Esophagus muscularis mucosa (tissue), 4 donors: ENCODE results near the gene ACD. TPM values are rescaled to one million over a fixed set of nuclear protein-coding genes. Genes with fewer than 3 reads are reported as not detected.

Experiments
- DNase-seq: peaks from one replicate; pipeline ENCODE4 v3.0.0-alpha.2; 2017; ENCODE audit errors: extremely low spot score
- H3K27ac ChIP-seq, 4 donors: fragments of 200-600 bp; sonication (generic); replicated peaks in 1 of 4; 1 replicate in 3 of 4; 2 replicates in 1 of 4; pipeline ENCODE4 v1.5.1; 2016 to 2019; ENCODE audit warnings: mild to moderate bottlenecking in 1 of 4
- H3K27me3 ChIP-seq, 4 donors: fragments of 200-600 bp; sonication (generic); one replicate each; pipeline versions ENCODE4 v1.5.1 to v1.6.0; 2016 to 2019
- H3K36me3 ChIP-seq, 4 donors: fragments of 200-600 bp; sonication (generic); one replicate each; pipeline ENCODE4 v1.5.1; 2016 to 2019
- H3K4me1 ChIP-seq, 4 donors: fragments of 200-600 bp; sonication (generic); one replicate each; pipeline ENCODE4 v1.5.1; 2016 to 2019
- H3K4me3 ChIP-seq, 4 donors: fragments of 200-600 bp; sonication (generic); 1 replicate in 2 of 4; 2 replicates in 2 of 4; pipeline ENCODE4 v1.5.1; 2016 to 2019; ENCODE audit warnings: mild to moderate bottlenecking in 4 of 4, moderate library complexity in 1 of 4
- H3K9me3 ChIP-seq, 4 donors: fragments of 200-600 bp; sonication (generic); 1 replicate in 3 of 4; 2 replicates in 1 of 4; pipeline ENCODE4 v1.5.1; 2016 to 2019
- EP300 ChIP-seq: sonication (generic); formaldehyde crosslinking; IDR thresholded peaks from one replicate; pipeline ENCODE4 v1.6.1; 2017; ENCODE audit warnings: antibody characterized with exemption
- POLR2A ChIP-seq: fragments of 450-650 bp; IDR thresholded peaks from one replicate; pipeline ENCODE4 v1.6.1; 2017; ENCODE audit warnings: antibody characterized with exemption, moderate library complexity, mild to moderate bottlenecking, low read depth
- POLR2AphosphoS5 ChIP-seq, 2 donors: sonication (generic); formaldehyde crosslinking; IDR thresholded peaks; one replicate each; pipeline ENCODE4 v1.6.1; 2017; ENCODE audit warnings: antibody characterized with exemption in 2 of 2
- WGBS: methylation state at CpG from one replicate; pipeline ENCODE4 v1.1.5; 2018; 5-methylcytosine and 5-hydroxymethylcytosine counted together
- intact Hi-C: fragments of 100-400 bp; cut with DNase I; formaldehyde crosslinking; loops from one replicate; pipeline ENCODE4 v1.15.1; 2023
- total RNA-seq, 4 donors: library from RNA; depleted of rRNA; stranded (reverse); fragments of >200 nt; gene quantifications; one replicate each; pipeline versions ENCODE4 v1.1.0 to v1.2.1, GENCODE V29; 2016
- TF ChIP-seq, protein P1 (sequence below), 3 experiments: fragments of 200-600 bp in 2 of 3; fragments of 450-650 bp in 1 of 3; sonication (generic) in 2 of 3; IDR thresholded peaks; one replicate each; pipeline ENCODE4 v1.5.1; 2017 to 2019; ENCODE audit warnings: antibody characterized with exemption in 3 of 3, mild to moderate bottlenecking in 2 of 3, moderate library complexity in 1 of 3

ACD gene
- total RNA-seq, 4 donors from 2014 or later = 22.0 to 31.6 (median 29.3) TPM

- no peak for DNase-seq
- TF ChIP-seq, protein P1, sequence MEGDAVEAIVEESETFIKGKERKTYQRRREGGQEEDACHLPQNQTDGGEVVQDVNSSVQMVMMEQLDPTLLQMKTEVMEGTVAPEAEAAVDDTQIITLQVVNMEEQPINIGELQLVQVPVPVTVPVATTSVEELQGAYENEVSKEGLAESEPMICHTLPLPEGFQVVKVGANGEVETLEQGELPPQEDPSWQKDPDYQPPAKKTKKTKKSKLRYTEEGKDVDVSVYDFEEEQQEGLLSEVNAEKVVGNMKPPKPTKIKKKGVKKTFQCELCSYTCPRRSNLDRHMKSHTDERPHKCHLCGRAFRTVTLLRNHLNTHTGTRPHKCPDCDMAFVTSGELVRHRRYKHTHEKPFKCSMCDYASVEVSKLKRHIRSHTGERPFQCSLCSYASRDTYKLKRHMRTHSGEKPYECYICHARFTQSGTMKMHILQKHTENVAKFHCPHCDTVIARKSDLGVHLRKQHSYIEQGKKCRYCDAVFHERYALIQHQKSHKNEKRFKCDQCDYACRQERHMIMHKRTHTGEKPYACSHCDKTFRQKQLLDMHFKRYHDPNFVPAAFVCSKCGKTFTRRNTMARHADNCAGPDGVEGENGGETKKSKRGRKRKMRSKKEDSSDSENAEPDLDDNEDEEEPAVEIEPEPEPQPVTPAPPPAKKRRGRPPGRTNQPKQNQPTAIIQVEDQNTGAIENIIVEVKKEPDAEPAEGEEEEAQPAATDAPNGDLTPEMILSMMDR (IDR thresholded peaks at IDR 0.05) = no peak
- no peak for TF ChIP-seq EP300
- Histone ChIP-seq H3K9me3 (peaks cover 0 to 2% (median 0%) of the 10 kb centered on the region in 4 donors), H3K27ac (no peak overlapping the region), H3K4me1 (peaks cover under 1 to 41% (median 35%) of the 10 kb centered on the region in 4 donors), H3K36me3 (no peaks in the 10 kb centered on the region), H3K27me3 (peaks cover 4 to 84% (median 55%) of the 10 kb centered on the region in 4 donors), H3K4me3 (no peak overlapping the region)
- intact Hi-C loops = no loop called here
- 86% methylated on average over 6 of the region's 13 CpGs for WGBS
These were observed 12.4 kb downstream of the ACD start for GRCh38 chr16:67647681-67648080.

DNA sequence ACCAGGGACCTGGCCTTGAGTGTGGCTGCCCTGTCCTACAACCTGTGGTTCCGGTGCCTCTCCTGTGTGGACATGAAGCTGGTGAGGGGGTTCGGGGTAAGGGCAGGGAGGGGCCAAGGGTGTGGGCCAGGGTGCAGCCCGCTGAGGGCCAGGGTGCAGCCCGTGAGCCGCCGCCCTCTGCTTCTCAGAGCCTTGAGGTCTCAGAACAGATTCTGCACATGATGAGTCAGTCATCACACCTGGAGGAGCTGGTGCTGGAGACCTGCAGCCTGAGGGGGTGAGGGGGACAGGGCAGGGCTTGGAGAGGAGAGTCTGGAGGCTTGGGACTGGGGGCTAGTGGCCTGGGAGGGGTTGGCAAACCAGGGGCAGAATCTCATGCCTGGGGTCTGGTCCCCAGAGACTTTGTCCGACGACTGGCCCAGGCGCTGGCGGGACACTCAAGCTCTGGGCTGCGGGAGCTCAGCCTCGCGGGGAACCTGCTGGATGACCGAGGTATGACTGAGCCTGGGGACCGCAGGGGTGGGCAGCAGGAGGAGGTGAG, 12.9 kb downstream of the ACD start:
- Histone ChIP-seq H3K27me3 (peaks cover 4 to 79% (median 51%) of the 10 kb centered on the region in 4 donors), H3K4me3 (no peak overlapping the region), H3K9me3 (peaks cover 0 to 4% (median 0%) of the 10 kb centered on the region in 4 donors), H3K4me1 (peaks cover 6 to 41% (median 36%) of the 10 kb centered on the region in 4 donors), H3K36me3 (no peaks in the 10 kb centered on the region), H3K27ac (no peak overlapping the region)
- DNase-seq = no peak
- TF ChIP-seq POLR2A = no peak
- no peak for TF ChIP-seq POLR2AphosphoS5 (IDR thresholded peaks at IDR 0.05)
- TF ChIP-seq EP300 = no peak
- TF ChIP-seq, protein P1 (IDR thresholded peaks at IDR 0.05) = no peak
- intact Hi-C loops = no loop called here
- WGBS = 90% methylated on average over 4 of the region's 15 CpGs

GRCh38 chr16:67645397-67646121, 14.5 kb downstream of the ACD start:
- no peak for TF ChIP-seq EP300
- TF ChIP-seq POLR2A = no peak
- TF ChIP-seq, protein P1 (IDR thresholded peaks at IDR 0.05) = no peak
- TF ChIP-seq POLR2AphosphoS5 (IDR thresholded peaks at IDR 0.05) = no peak
- H3K27me3 ChIP-seq = peaks cover 4 to 63% (median 40%) of the 10 kb centered on the region in 4 donors
- H3K9me3 ChIP-seq = peaks cover 0 to 4% (median 0%) of the 10 kb centered on the region in 4 donors
- 80% methylated on average over 1 of the region's 15 CpGs for WGBS
- intact Hi-C loops = no loop called here
- no peak overlapping the region for H3K27ac ChIP-seq
- peak overlapping the region in 3 of 4 donors; percentile 42 to 58 (median 44) for H3K4me3 ChIP-seq
- DNase-seq = no peak
- no peaks in the 10 kb centered on the region for H3K36me3 ChIP-seq
- H3K4me1 ChIP-seq = peaks cover 11 to 47% (median 46%) of the 10 kb centered on the region in 4 donors

- Histone ChIP-seq H3K4me3 (no peak overlapping the region), H3K4me1 (peaks cover 11 to 47% (median 45%) of the 10 kb centered on the region in 4 donors), H3K27me3 (peaks cover 4 to 47% (median 32%) of the 10 kb centered on the region in 4 donors), H3K36me3 (peaks cover 0 to 8% (median 7%) of the 10 kb centered on the region in 4 donors), H3K9me3 (peaks cover 0 to 4% (median 0%) of the 10 kb centered on the region in 4 donors), H3K27ac (no peak overlapping the region)
- DNase-seq = no peak
- 94% methylated on average over 9 of the region's 9 CpGs for WGBS
- TF ChIP-seq EP300 (no peak), POLR2AphosphoS5 (IDR thresholded peaks at IDR 0.05) (no peak), POLR2A (no peak)
- TF ChIP-seq, protein P1 (IDR thresholded peaks at IDR 0.05) = no peak
- intact Hi-C loops = no loop called here
These were observed 16.0 kb downstream of the ACD start for GRCh38 chr16:67644038-67644437.
